ENCODE results near the gene CD24.
A peak's percentile ranks its signal among the peaks of the same experiment; 100 is the strongest.

Gene CD24

GRCh38 chr6:106963544-106963943 lies 11.0 kb downstream of the CD24 start:
- in situ Hi-C loops (cut with MboI; ENCODE audit: low sequenced_read_pairs, unreplicated experiment), result no loop called here
- no peak for DNase-seq (ENCODE audit: low spot score)
- TF ChIP-seq CTCF (IDR thresholded peaks at IDR 0.05; ENCODE audit: borderline replicate concordance, control extremely low read depth, extremely low read depth, insufficient read depth, missing control alignments), result no peak

GRCh38 chr6:106961801-106962200 lies 12.7 kb downstream of the CD24 start:
- in situ Hi-C loops (cut with MboI; ENCODE audit: low sequenced_read_pairs, unreplicated experiment), result no loop called here
- no peak for DNase-seq (ENCODE audit: low spot score)

GRCh38 chr6:106961136-106961535 lies 13.4 kb downstream of the CD24 start:
- TF ChIP-seq CTCF (IDR thresholded peaks at IDR 0.05; ENCODE audit: borderline replicate concordance, control extremely low read depth, extremely low read depth, insufficient read depth, missing control alignments), result no peak
- in situ Hi-C loops (cut with MboI; ENCODE audit: low sequenced_read_pairs, unreplicated experiment), result no loop called here

More at GRCh38 chr6:106961801-106962200, 12.7 kb downstream of the CD24 start:
- no peak for TF ChIP-seq CTCF (IDR thresholded peaks at IDR 0.05; ENCODE audit: borderline replicate concordance, control extremely low read depth, extremely low read depth, insufficient read depth, missing control alignments)

GRCh38 chr6:106959985-106960384 lies 14.5 kb downstream of the CD24 start:
- no peak for TF ChIP-seq CTCF (IDR thresholded peaks at IDR 0.05; ENCODE audit: borderline replicate concordance, control extremely low read depth, extremely low read depth, insufficient read depth, missing control alignments)
- in situ Hi-C loops (cut with MboI; ENCODE audit: low sequenced_read_pairs, unreplicated experiment), result no loop called here
- DNase-seq (ENCODE audit: low spot score), result no peak

More at GRCh38 chr6:106961136-106961535, 13.4 kb downstream of the CD24 start:
- DNase-seq (ENCODE audit: low spot score), result no peak

GRCh38 chr6:106939848-106940247 lies 34.7 kb downstream of the CD24 start:
- in situ Hi-C loops (cut with MboI; ENCODE audit: low sequenced_read_pairs, unreplicated experiment), result no loop called here
- no peak for TF ChIP-seq CTCF (IDR thresholded peaks at IDR 0.05; ENCODE audit: borderline replicate concordance, control extremely low read depth, extremely low read depth, insufficient read depth, missing control alignments)
- peak; percentile 62 for DNase-seq (ENCODE audit: low spot score)

- no peak for TF ChIP-seq CTCF (IDR thresholded peaks at IDR 0.05; ENCODE audit: borderline replicate concordance, control extremely low read depth, extremely low read depth, insufficient read depth, missing control alignments)
- in situ Hi-C loops (cut with MboI; ENCODE audit: low sequenced_read_pairs, unreplicated experiment), result no loop called here
- no peak for DNase-seq (ENCODE audit: low spot score)
Observed at GRCh38 chr6:106939208-106939607, 35.3 kb downstream of the CD24 start.

Measured in GM13976 (cell line).